ENCODE results near the gene TFAP2E. TPM values are rescaled to one million over a fixed set of nuclear protein-coding genes. Genes with fewer than 3 reads are reported as not detected.

Gene TFAP2E
- total RNA-seq, 2 donors from 2014 or later, result 4.7 TPM; not detected in 1

GRCh38 chr1:35568975-35569395 is 4.1 kb upstream of the TFAP2E start:
- H3K4me1 ChIP-seq (ENCODE audit: control insufficient read depth in 1 of 2, low read depth in 2 of 2), result peaks cover 3 to 14% of the 10 kb centered on the region in 2 donors
- no peaks in the 10 kb centered on the region for H3K27me3 ChIP-seq (replicated peaks; ENCODE audit: insufficient read depth)
- DNase-seq (ENCODE audit: low spot score), result no peak
- ATAC-seq (ENCODE audit: insufficient number of reproducible peaks, low FRiP score, low read depth), result no peak
- peaks cover 3% of the 10 kb centered on the region for H3K36me3 ChIP-seq
- H3K4me3 ChIP-seq, result no peak overlapping the region
- no peaks in the 10 kb centered on the region for H3K9me3 ChIP-seq
- no peak overlapping the region for H3K27ac ChIP-seq
- TF ChIP-seq CTCF (IDR thresholded peaks at IDR 0.05), result peak; percentile 71

DNA sequence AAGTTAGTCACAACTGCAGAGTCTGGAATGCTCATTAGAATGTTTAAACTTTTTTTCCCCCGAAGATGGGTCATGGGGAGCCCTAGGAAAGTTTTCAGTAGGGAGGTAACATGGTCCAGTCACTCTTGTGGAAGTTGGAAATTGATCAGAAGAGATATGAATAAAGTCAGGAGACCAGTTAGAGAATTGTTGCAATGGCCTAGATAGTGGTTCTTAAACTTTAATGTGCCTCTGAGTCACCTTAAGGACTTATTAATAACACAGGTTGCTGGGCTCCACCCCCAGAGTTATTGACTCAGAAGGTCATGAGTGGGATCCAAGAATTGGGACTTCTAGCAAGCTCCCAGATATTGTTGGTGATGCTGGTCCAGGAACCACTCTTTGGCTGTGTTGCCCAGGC is 3.2 kb upstream of the TFAP2E start:
- Histone ChIP-seq H3K4me3 (no peak overlapping the region), H3K4me1 (ENCODE audit: control insufficient read depth in 1 of 2, low read depth in 2 of 2) (peaks cover 3 to 14% of the 10 kb centered on the region in 2 donors), H3K27me3 (replicated peaks; ENCODE audit: insufficient read depth) (no peaks in the 10 kb centered on the region), H3K9me3 (no peaks in the 10 kb centered on the region), H3K36me3 (peaks cover 3% of the 10 kb centered on the region), H3K27ac (no peak overlapping the region)
- TF ChIP-seq CTCF (IDR thresholded peaks at IDR 0.05), result no peak
- no peak for DNase-seq (ENCODE audit: low spot score)
- no peak for ATAC-seq (ENCODE audit: insufficient number of reproducible peaks, low FRiP score, low read depth)

DNA sequence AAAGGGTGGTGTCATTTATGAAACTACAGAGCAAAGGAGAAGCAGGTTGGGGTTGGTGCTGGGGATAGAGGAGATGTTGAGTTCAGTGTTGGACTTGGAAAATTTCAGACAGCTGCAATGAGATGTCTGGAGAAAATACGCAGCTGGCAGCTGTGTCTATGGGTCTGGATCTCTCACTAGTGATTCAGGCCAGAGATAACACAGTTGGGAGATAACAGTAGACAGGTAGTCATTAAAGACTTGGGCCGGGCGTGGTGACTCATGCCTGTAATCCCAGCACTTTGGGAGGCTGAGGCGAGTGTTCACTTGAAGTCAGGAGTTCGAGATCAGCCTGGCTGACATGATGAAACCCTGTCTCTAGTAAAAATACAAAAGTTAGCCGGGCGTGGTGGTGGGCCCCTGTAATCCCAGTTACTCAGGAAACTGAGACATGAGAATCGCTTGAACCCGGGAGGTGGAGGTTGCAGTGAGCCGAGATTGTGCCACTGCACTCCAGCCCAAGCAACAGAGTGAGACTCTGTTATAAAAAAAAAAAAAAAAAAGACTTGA is 2.5 kb upstream of the TFAP2E start:
- ATAC-seq (ENCODE audit: insufficient number of reproducible peaks, low FRiP score, low read depth) (no peak), DNase-seq (ENCODE audit: low spot score) (no peak)
- no peaks in the 10 kb centered on the region for H3K27me3 ChIP-seq (replicated peaks; ENCODE audit: insufficient read depth)
- TF ChIP-seq CTCF (IDR thresholded peaks at IDR 0.05), result no peak
- H3K36me3 ChIP-seq, result peaks cover 3% of the 10 kb centered on the region
- H3K9me3 ChIP-seq, result no peaks in the 10 kb centered on the region
- H3K27ac ChIP-seq, result no peak overlapping the region
- peaks cover 3 to 14% of the 10 kb centered on the region in 2 donors for H3K4me1 ChIP-seq (ENCODE audit: control insufficient read depth in 1 of 2, low read depth in 2 of 2)
- no peak overlapping the region for H3K4me3 ChIP-seq

DNA sequence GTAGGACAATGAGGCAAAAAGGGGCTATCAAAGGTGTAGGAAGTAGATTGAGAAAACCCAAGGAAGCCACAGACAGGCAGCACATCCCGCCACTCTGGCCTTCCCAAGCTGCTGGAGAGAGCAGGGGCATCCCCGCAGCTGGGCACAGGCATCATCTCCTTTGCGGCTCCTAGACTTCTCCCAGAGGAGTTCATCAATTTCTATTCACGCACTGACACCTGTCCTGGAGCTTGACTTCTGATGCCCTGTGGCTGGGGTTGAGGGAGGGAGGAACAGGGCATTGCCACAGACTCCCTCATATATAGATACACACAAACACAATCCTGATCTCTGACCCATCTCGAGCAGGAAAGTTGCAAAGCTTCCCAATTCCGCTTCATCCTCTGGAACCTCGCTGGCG is 1.9 kb upstream of the TFAP2E start:
- no peak for ATAC-seq (ENCODE audit: insufficient number of reproducible peaks, low FRiP score, low read depth)
- Histone ChIP-seq H3K4me1 (ENCODE audit: control insufficient read depth in 1 of 2, low read depth in 2 of 2) (peaks cover 3 to 14% of the 10 kb centered on the region in 2 donors), H3K4me3 (no peak overlapping the region), H3K27me3 (replicated peaks; ENCODE audit: insufficient read depth) (no peaks in the 10 kb centered on the region), H3K9me3 (no peaks in the 10 kb centered on the region), H3K36me3 (no peaks in the 10 kb centered on the region), H3K27ac (no peak overlapping the region)
- TF ChIP-seq CTCF (IDR thresholded peaks at IDR 0.05), result no peak
- no peak for DNase-seq (ENCODE audit: low spot score)

DNA sequence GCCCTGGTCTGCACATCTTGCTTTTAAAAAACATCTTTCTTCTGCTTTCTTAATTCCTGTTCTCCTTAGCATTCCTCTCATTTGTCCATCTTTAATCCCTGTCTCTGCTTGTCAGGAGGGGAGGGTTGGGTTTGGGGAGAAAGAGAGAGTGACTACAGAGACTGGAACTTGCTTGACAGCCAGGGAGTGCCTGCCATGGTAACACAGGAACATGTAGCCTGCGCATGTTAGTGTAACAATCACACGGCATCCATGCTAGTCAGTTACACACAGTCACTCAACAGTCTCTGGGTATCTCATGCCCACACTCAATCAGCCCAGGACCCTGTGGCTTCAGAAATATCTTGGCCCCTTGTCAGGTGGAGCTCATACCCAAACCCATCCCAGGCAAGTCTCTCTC is 818 bp upstream of the TFAP2E start:
- Histone ChIP-seq H3K27me3 (replicated peaks; ENCODE audit: insufficient read depth) (peaks cover 5% of the 10 kb centered on the region), H3K4me1 (ENCODE audit: control insufficient read depth in 1 of 2, low read depth in 2 of 2) (peaks cover 3 to 21% of the 10 kb centered on the region in 2 donors), H3K36me3 (no peaks in the 10 kb centered on the region), H3K9me3 (no peaks in the 10 kb centered on the region), H3K4me3 (no peak overlapping the region), H3K27ac (no peak overlapping the region)
- no peak for TF ChIP-seq CTCF (IDR thresholded peaks at IDR 0.05)
- no peak for ATAC-seq (ENCODE audit: insufficient number of reproducible peaks, low FRiP score, low read depth)
- no peak for DNase-seq (ENCODE audit: low spot score)
